SH-SY5Y (cell line): ENCODE results near the gene GNAI3.

Experiments used
- GATA2 ChIP-seq: IDR thresholded peaks from 2 replicates; pipeline ENCODE4 v1.6.1; 2011; ENCODE audit warnings: mild to moderate bottlenecking, low read depth, low read length
- GATA3 ChIP-seq: IDR thresholded peaks from 2 replicates; pipeline ENCODE4 v1.6.1; 2011; ENCODE audit warnings: low read depth, mild to moderate bottlenecking, low read length, moderate library complexity

DNA sequence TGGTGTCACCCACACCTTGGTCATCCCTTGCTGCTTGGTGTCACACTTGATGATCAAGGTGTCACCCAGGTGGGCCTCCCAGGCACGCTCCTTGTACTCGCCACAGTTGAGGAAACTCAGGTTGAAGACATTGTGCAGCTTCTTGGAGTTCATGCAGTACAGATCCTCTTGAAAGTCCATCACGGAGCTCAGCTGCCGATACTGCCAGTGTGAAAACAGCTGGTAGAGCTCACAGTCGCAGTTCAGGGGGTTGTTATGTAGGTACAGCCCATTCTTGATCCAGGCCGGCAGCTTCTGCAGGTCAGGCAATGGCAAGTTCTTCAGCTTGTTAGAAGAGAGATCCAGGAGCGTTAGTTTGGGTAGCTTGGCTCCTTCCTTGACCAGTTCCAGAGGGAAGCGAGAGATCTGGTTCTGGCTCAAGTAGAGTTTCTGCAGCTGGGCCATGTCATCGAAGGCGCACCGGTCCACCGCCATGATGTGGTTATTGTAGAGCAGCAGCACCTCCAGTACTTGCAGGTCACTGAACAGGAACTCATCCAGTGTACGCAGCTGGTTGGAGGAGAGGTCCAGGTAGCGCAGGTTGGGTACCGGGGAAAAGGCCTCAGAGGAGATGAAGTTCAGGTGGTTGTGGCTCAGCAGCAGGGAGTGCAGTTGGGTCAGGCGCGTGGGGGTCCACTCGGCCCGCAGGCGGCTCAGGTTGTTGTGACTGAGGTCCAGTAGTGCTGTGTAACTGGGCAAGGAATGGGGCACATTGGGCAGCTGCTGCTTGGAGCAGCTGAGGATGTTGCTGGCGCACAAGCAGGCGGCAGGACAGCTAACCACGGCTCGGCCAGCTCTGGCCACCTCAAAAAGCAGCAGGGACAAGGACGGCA lies 40.2 kb upstream of the GNAI3 start:
- TF ChIP-seq GATA3 (no peak), GATA2 (no peak)
